GM18909 (cell line): ENCODE data around the gene GABARAPL2.
"Not testable (repeated sequence)": the region's sequence is repeated elsewhere in the genome, so short reads cannot be mapped to it uniquely, and the experiment has no call there.

Experiments used
- ATAC-seq: cut with Tn5 transposase; IDR thresholded peaks from one replicate; pipeline ENCODE4 v1.9.1; 2021; ENCODE audit warnings: mild to moderate bottlenecking; ENCODE audit not compliant: unreplicated experiment, poor library complexity

The GABARAPL2 gene, protein sequence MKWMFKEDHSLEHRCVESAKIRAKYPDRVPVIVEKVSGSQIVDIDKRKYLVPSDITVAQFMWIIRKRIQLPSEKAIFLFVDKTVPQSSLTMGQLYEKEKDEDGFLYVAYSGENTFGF

DNA sequence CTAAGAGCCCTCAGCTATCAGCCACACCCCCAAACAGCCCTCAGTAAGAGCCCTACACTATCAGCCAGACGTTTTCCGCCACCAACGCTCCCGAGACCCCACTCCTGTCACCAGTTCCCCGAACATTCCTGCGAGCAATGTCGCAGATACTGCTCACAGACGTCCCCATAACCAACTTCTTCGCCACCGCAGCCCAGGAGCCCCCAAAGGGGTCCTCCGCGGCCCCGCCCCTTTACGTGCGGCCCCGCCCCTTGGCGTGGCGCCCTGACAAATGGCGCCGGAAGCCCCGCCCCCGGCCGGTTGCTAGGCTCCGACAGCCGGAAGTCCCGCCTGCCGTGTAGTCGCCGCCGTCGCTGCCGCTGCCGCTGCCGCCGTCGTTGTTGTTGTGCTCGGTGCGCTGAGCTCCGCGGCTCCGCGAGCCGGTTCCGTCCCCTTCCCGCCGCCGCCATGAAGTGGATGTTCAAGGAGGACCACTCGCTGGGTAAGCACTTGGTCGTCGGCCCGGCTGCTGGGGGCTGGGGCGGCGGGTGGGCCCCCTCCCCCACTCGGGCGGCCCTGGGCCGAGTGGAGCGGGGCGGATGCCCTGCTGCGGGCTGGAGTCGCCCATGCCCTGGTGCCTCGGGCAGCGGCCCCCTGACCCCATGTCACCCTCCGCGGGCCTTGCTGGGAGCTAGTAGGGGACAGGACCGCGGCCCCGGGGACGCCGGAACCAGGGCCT, at the start of gene GABARAPL2:
GABARAPL2 (plus strand) TSS at position 340 of the 718 bp plus-strand sequence; CDS start at position 448, 108 bp downstream.
- ATAC-seq: peak; percentile 77

DNA sequence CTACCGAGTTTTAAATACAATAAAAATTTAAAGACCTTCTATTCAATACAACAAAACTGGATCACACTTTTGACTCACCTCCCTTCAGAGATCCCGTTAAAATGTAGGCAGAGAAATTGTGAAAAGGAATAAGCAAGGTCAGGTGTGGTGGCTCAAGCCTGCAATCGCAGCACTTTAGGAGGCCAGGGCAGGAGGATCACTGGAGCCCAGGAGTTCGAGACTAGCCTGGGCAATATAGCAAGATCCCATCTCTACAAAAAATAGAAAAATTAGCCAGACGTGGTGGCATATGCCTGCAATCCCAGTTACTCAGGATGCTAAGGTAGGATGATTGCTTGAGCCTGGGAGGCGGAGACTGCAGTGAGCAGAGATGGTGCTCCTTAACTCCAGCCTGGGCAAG, 47.0 kb upstream of the GABARAPL2 start:
- no peak for ATAC-seq

DNA sequence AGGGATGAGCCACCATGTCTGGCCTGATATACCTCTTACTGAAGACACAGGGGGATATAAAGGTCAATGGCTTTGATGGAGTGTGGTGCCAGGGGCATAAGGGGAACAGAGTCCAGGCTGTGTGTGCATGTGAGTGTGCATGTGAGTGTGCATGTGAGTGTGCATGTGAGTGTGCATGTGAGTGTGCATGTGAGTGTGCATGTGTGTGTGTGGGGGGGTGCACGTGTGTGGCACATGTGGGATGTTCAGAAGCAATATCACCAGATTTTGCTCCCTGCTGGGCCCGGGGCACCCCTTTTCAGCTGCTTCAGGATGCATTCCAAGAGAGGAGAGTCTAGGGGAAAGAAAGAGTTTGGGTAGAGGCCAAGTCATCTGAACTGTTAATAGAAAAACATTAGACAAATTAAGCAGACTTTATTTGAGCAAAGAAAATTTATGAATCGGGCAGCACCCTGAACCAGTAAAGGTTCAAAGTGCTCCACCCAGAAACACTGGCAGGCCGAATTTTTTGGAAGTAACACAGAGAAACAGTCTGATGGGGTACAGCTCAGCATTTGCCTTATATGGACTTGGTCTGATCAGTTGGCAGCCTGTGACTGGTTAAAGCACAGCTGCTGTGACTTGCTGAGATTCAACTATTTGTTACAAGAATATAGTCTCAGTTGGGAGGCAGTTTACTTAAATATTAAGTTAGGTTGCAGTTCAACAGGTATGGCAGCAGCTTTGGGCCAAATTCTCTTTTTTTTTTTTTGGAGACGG, 40.0 kb upstream of the GABARAPL2 start:
- no peak for ATAC-seq

DNA sequence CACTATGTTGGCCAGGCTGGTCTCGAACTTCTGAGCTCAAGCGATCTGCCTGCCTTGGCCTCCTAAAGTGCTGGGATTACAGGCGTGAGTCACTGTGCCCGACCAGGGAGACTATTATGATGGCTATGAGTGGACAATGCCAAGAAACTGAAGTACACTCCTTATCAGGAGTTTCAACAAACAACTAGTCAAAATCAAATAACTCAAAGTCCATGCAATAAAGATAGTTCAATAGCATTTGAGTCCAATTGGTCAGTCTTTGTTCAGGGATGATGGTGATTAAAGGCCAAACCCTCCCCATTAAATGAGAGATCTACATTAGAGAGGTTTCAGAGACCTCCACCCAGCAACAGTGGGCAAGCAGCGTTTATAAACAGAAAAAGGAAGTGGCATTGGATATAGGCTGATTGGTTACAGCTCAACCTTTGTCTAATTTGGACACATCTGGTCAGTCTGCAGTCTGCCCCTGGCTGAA, 38.3 kb upstream of the GABARAPL2 start:
- ATAC-seq: no peak

DNA sequence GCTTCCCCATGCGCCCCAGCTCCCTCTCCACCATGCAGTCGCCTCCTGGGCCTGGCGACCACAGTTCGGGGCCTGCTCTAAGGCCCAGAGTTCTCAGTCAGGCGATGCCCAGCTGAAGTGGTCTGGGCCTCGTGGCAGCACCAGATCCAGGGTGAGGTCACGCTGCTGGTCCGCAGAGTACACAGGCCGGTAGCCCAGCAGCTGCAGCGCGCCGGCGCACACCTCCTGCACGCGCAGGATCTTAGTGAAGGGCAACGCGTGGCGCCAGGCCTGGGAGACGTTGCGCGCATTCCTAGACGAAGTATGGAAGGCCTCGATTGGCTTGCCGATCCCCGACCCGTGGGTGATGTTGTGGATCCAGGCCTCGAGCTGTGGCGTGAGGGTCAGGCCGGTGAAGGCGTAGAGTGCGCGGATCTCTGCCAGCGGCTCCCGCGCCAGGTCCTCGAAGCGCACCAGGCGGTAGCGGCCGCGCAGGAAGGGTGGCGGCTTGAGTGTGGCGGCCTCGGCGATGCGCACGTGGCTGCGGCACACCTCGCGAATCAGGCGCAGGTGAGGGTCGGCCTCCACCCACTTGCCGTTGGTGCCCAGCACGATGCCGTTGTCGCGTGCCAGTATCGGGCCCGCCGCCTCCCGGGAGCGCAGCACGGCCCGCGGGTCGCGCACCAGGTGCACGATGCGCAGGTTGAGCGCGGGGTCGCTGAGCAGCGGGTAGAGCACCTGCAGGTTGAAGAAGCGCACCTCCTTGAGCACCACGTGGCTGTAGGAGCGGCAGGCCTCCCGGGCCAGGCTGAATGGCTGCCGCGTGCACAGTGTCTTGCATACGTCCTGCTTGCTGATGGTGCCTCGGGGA, 36.9 kb upstream of the GABARAPL2 start:
- no peak for ATAC-seq

DNA sequence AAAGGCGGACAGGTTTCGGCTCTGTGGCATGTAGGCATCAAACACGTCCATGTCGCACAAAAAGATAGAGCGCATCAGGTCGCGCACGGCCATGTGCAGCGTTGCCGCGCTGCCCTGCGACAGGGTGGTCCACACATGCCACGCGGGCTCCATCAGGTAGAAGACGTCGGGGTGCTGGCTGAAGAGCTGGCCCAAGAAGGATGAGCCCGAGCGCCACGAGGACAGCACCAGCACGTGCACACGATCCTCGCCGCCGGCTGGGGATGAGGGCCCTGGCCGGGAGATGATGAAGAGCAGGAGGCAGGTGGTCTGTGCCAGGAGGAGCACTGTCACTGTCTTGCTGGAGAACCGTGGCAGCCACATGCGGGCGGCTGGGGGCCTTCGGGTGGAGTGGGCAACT, 36.2 kb upstream of the GABARAPL2 start:
- ATAC-seq: no peak

DNA sequence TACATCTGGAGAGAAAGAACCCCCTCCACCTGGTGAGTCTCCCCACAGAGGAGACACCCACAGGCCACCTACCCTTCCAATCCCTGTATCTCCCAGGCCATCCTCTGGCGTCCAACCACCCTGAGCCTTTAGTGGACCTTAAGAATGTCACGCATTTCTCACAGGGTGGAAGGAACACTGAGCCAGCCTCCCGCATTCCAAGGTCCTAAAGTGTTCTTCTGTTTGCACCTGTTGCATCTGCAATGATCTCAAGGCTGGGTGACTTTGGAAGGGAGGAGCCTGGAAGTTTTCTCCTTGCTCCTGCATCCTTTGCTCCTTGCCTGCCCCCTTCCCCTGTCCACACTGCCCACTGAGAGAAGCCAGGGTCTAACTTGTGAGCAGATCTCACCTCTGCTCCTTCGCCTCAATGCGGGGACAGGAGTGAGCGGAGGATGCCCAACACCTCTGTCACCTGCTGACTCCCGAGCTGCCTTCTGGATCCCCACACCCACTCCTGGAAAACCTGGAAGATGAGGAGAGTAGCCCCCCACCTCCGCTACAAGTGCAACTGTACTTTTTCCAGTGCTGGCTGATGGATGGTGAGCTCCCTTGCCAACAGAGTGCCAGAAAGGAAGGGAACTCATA, 33.9 kb upstream of the GABARAPL2 start:
- no peak for ATAC-seq

DNA sequence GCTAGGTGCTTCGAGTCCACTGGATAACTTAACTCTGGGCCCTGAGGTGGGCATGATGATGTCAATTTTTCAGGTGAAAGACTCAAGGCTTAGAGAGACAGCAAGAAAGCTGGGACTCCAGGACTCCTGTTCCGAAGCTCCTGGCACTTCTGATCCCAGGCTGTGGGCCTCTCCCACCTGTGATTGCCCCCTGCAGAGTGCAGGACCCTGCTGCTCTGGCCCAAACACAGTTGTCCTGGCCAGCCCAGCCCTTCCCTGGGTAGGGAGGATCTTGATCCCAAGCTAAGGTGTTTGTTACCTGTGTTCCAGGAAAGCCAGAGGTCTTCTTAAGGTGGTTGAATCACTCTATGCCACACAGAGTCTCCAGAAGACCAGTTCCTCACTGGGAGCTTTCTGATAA, 33.4 kb upstream of the GABARAPL2 start:
- ATAC-seq: no peak

DNA sequence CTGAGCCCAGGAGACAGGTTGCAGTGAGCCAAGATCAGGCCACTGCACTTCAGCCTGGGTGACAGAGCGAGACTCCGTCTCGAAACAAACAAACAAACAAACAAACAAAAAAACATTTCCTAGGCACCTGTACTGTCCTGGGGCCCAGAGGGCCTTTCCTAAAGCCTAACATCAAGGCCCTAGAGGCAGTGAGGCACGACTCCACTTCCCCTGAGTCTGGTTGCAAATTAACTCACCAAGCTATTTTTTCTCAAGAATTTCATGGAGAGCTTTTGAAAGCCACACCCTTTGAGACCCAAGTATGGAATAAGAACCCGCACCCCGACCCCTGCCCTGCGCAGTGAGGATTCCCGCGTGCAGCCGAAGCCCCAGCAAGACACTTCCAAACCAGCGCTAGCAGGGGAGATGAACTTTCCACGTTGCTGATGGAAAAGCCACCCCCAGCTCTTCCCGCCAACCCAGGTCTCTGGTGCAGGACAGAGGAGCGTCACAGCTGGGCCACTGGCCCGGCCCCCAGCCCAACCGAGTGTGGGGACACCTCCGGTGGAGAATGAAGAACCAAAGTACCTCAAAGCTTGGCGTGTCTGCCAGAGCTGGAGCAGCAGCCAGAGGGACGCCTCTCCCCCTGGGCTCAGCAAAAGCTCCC, 31.5 kb upstream of the GABARAPL2 start:
- ATAC-seq: no peak

DNA sequence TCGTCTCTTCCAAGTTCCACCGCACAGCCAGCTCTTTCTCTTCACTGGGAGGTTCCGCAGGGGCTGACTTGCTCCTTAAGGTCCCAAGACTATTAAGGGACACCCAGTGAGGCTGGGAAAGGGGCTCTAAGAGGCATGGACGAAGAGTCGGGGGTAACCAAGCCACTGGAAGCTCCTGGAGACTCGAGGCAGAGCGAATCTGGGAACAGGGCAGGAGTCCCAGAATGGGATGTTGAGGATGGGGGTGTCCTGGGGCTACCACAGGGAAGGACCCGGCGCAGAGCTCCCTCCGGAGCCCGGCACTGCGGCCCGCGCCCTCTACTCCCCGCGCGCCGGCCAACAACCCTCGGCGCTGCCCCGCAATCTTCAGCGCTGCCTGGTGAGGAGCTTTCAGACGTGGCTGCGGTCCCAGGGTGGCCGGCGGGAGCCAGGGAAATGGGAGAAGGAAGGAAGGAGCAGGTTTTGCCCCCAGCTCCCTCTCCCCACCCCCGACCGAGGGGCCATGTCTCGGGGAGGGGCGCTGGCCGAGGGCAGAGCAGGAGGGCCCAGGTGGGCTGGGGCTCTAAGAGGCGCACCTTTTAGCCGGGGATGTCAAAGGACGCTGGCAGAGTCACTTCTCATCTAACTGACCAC, 30.9 kb upstream of the GABARAPL2 start:
- no peak for ATAC-seq

DNA sequence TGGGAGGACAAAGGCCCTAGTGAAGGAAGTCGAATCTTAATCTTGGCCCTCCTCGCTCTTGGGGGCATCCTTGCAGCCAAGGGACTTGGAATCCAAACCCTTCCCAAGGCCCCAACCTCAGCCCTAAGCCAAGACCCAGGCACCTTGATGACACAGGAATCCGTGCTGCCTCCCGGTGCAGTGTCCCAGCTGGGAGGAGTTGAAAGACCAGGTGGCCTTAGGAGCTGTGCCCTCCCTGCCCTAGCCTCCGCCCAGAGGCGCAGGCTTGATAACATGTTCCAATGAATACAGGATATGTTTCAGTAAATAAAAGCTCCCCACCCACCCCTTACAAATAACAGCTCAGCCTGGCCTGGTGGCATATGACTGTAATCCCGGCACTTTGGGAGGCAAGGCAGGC, 30.3 kb upstream of the GABARAPL2 start, which contains the start of gene CHST5:
CHST5 (minus strand) TSS at position 208 of the 400 bp plus-strand sequence. CDS start 5,724 bp downstream, outside the sequence.
- ATAC-seq: no peak

DNA sequence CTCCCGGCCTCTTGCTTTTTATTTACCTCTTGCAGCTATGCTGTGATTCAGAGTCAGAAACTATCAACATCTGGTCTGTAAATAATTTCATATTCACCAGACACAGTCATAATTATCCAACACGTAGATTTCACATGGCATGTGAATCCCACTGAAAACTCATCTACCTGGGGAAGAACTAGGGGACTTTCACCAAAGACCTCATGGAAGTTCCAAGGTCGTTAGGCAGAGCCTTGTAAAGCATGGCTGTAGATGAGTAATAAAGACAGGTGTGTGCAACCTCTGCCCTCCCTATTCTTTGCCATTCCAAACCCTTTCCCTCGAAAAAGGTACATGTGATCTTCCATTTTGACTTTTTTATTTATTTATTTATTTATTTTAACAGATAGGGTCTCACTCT, 28.4 kb upstream of the GABARAPL2 start:
- ATAC-seq: no peak

DNA sequence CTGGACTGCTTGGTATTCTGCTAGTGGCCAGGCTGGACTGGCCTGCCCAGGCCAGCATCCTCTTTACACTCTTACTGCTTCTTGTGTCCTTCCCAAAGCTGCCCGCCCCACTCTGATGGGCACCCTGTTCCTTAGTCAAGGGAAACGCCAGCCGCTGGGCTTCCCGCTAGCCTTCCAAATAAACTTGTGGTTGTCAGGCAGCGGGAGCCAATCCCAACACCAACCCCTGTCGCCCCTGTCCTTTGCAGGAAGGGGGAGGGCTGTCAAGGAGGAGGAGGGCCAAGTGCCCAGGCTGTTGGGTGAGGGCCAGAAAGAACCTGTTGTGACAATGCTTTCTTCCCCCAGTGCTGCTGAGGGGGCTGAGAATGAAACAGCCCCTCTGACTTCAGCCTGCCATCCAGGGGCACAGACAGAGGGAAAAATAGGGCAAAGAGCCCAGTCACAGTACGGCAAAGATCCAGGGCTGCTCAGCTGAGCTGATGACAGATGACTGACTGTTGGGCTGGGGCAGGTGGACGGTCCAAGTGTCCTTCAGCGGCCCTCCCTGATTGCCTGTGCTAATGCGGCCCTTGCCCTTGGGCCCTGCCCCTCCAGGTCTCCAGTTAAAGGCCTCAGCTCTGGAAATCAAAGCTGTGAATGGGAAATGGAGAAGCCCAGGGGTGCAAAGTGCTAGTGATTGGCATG, 27.2 kb upstream of the GABARAPL2 start:
- ATAC-seq: not testable (repeated sequence)

DNA sequence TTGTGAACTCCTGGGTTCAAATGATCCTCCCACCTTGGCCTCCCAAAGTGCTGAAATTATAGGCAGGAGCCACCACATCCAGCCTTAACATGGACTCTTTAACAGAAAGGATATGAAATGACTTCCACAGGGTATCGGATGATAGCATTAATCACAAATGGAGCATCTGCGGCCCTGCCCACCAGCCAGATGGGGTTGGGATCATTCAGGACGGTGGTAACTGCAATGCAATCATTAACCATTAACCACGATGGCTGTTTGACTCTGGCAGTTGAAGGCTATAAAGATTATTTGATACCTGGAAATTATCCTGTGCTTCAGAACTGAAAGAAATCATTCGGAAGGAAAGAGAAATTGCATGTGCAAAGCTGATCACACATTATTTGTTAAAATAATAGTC, 24.9 kb upstream of the GABARAPL2 start:
- ATAC-seq: no peak

DNA sequence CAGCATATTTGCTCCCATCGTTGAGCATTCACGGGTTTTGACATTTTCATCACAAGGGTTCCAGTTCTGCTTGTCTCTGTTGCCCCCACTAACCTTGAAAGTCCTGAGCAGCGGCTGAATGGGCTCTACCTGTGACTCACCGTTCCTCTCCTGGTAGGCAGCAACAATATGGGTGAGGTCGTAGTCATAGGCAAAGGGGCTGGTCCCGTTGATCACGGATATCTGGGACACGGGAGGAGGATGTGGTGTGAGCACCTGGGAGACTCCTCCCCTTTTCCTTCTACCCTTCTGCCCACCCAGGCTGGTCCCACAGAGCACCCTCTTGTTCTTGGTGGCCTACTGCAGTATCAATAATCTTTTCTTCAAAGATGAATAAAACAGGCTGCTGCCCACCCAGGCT, 23.7 kb upstream of the GABARAPL2 start:
- not testable (repeated sequence) for ATAC-seq

DNA sequence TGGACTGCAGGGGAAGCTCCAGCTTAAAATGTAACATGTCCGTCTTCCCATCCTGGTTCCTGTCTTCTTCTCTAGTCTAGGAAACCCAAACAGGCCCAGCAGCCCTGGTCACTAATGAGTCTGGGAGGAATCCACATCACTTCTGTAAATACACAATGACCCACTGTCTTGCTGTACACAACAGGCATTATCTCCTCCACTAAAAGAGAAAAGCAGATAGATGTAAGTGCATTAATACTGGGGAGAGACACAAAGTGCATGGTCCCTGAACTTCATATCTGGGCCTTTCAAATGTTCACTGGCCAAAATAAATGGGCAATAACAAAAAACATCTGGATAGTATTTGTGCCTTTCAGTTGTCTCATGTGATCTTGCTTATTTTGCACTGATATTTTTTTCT, 20.3 kb upstream of the GABARAPL2 start:
- not testable (repeated sequence) for ATAC-seq

DNA sequence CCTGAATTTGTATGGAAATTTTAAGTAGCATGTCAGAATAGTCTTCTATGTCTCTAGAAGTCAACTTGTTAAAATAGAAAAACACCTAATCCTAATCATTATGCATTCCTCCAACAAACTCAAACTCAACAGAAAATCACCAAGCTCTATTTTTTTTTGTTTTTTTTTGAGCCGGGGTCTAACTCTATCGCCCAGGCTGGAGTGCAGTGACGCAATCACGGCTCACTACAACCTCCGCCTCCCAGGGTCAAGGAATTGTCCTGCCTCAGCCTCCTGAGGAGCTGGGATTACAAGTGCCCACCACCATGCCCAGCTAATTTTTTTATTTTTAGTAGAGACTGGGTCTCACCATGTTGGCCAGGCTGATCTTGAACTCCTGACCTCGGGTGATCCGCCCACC, 19.9 kb upstream of the GABARAPL2 start:
- no peak for ATAC-seq

DNA sequence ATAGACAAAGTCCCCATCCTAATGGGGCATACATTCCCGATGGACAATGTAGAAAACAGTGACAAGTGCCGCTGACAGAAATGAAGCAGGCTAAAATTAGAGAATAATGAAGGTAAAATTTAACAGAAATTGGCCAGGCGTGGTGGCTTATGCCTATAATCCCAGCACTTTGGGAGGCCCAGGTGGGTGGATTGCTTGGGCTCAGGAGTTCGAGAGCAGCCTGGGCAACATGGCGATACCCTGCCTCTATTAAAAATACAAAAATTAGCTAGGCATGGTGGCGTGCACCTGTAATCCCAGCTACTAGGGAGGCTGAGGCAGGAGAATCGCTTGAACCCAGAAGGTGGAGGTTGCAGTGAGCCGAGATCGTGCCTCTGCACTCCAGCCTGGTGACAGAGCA, 17.7 kb upstream of the GABARAPL2 start:
- not testable (repeated sequence) for ATAC-seq
